ENCODE measurements around the gene ZNF534.

- TF ChIP-seq POLR2A (IDR thresholded peaks at IDR 0.05): no peak
- TF ChIP-seq CTCF (IDR thresholded peaks at IDR 0.05): no peak
- TF ChIP-seq EP300 (IDR thresholded peaks at IDR 0.05; ENCODE audit: low read depth): no peak
- TF ChIP-seq POLR2AphosphoS5 (IDR thresholded peaks at IDR 0.05): no peak
Observed at GRCh38 chr19:52464798-52465470, 36.0 kb downstream of the ZNF534 start.

All from transverse colon (tissue), 4 donors.